Panc1 (cell line): Measurements from ENCODE around the gene TSSK3. TPM values are rescaled to one million over a fixed set of nuclear protein-coding genes. Genes with fewer than 3 reads are reported as not detected.

Source experiments
- ATAC-seq: fragments of 200-7000 bp; cut with Tn5 transposase; 2 replicates; pipeline ENCODE4 v1.9.1; 2020; ENCODE audit warnings: mild to moderate bottlenecking, moderate library complexity
- BruUV-seq: library from RNA; stranded (reverse); fragments of 400-500 nt; replicated peaks from 2 replicates; lab custom pipeline; 2021; lab: Mats Ljungman, UMichigan
- CTCF ChIA-PET: fragments of 300-600 bp; sonication (Branson Sonifier 250); formaldehyde crosslinking; loops from one replicate; lab custom pipeline; 2022; ENCODE audit warnings: antibody characterized with exemption; lab: Charles Lee
- POLR2A ChIA-PET: fragments of 300-600 bp; sonication (Branson Sonifier 250); formaldehyde crosslinking; loops from one replicate; lab custom pipeline; 2022; ENCODE audit warnings: antibody characterized with exemption; lab: Charles Lee
- DNase-seq: peaks from one replicate; pipeline ENCODE4 v3.0.0-alpha.2; 2010; ENCODE audit warnings: low read depth, low spot score
- H3K27ac ChIP-seq: 2 replicates; pipeline ENCODE4 v1.5.1; 2011; ENCODE audit warnings: mild to moderate bottlenecking, low read length, inconsistent platforms
- H3K27me3 ChIP-seq: fragments of 200-500 bp; sonication (Bioruptor generic); 2 replicates; pipeline ENCODE4 v1.6.0; 2014; ENCODE audit warnings: low read length, inconsistent platforms; ENCODE audit not compliant: control insufficient read depth, insufficient read depth
- H3K36me3 ChIP-seq: fragments of 200-500 bp; sonication (Bioruptor generic); 2 replicates; pipeline ENCODE4 v1.5.1; 2014; ENCODE audit warnings: inconsistent platforms, mild to moderate bottlenecking, low read length, moderate library complexity; ENCODE audit not compliant: control insufficient read depth, insufficient read depth
- H3K4me1 ChIP-seq: 2 replicates; pipeline ENCODE4 v1.5.1; 2011; ENCODE audit warnings: inconsistent platforms, mild to moderate bottlenecking, low read length, moderate library complexity; ENCODE audit not compliant: control insufficient read depth, insufficient read depth
- H3K4me3 ChIP-seq, 2 experiments: 2 replicates each; pipeline ENCODE4 v1.5.1; 2011 to 2012; ENCODE audit warnings: low read depth in 2 of 2, low read length in 2 of 2, mild to moderate bottlenecking in 2 of 2, inconsistent platforms in 1 of 2, moderate library complexity in 1 of 2
- H3K9me3 ChIP-seq: fragments of 200-500 bp; sonication (Bioruptor generic); 2 replicates; pipeline ENCODE4 v1.5.1; 2014; ENCODE audit warnings: low read depth, mild to moderate bottlenecking, inconsistent platforms, low read length, moderate library complexity; ENCODE audit not compliant: control insufficient read depth, insufficient read depth
- POLR2AphosphoS5 ChIP-seq: IDR thresholded peaks from 2 replicates; pipeline ENCODE4 v1.6.1; 2012; ENCODE audit warnings: mild to moderate bottlenecking, low read depth, low read length, moderate library complexity
- SIN3A ChIP-seq: IDR thresholded peaks from 2 replicates; pipeline ENCODE4 v1.6.1; 2012; ENCODE audit warnings: low read depth, mild to moderate bottlenecking, low read length, moderate library complexity, borderline replicate concordance; ENCODE audit not compliant: insufficient read depth
- TCF7L2 ChIP-seq: IDR thresholded peaks from 2 replicates; pipeline ENCODE4 v1.6.1; 2011; ENCODE audit warnings: mild to moderate bottlenecking, low read depth, low read length, inconsistent platforms
- in situ Hi-C: cut with HindIII; loops from 2 replicates; pipeline ENCODE4 v1.10.0; 2016; ENCODE audit warnings: low sequenced_read_pairs, low pct_unique_long_range_greater_than_20kb
- intact Hi-C: fragments of 100-400 bp; cut with micrococcal nuclease; formaldehyde crosslinking; loops from one replicate; pipeline ENCODE4 v1.10.0; 2022; ENCODE audit not compliant: unreplicated experiment
- total RNA-seq: library from RNA; stranded (reverse); gene quantifications from one replicate; pipeline ENCODE4 v1.2.1, GENCODE V29; 2021; ENCODE audit not compliant: unreplicated experiment
- TF ChIP-seq, protein P1 (sequence below): fragments of 450-650 bp; IDR thresholded peaks from 2 replicates; pipeline ENCODE4 v1.5.1; 2017; ENCODE audit warnings: mild to moderate bottlenecking
- TF ChIP-seq, protein P2 (sequence below), 2 experiments: IDR thresholded peaks; 2 replicates each; pipeline ENCODE4 v1.6.1; 2011 to 2012; ENCODE audit warnings: low read depth in 2 of 2, control low read depth in 1 of 2, low read length in 1 of 2, mild to moderate bottlenecking in 1 of 2, moderate library complexity in 1 of 2; ENCODE audit not compliant: insufficient read depth in 1 of 2

The TSSK3 gene
- total RNA-seq, 1 experiment from 2014 or later = 3.6 TPM

DNA sequence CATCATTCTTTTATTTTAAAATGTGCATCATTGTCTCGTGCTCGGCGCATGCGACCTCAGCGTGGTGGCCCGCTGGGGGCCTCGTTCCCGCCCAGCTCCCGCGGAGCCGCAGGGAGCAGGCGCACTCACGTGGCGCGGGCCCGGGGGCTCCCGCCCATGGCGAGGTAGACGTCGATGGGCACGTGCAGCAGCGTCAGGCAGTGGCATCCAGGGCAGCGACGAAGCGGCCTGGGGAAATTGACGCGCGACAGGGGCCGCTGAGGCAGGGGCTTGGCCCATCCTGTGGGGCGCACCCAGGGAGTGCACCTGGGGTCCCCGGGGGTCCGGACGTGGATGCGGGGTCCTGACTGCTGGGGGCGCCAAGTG is 1.0 kb upstream of the TSSK3 start:
- TF ChIP-seq, protein P1, sequence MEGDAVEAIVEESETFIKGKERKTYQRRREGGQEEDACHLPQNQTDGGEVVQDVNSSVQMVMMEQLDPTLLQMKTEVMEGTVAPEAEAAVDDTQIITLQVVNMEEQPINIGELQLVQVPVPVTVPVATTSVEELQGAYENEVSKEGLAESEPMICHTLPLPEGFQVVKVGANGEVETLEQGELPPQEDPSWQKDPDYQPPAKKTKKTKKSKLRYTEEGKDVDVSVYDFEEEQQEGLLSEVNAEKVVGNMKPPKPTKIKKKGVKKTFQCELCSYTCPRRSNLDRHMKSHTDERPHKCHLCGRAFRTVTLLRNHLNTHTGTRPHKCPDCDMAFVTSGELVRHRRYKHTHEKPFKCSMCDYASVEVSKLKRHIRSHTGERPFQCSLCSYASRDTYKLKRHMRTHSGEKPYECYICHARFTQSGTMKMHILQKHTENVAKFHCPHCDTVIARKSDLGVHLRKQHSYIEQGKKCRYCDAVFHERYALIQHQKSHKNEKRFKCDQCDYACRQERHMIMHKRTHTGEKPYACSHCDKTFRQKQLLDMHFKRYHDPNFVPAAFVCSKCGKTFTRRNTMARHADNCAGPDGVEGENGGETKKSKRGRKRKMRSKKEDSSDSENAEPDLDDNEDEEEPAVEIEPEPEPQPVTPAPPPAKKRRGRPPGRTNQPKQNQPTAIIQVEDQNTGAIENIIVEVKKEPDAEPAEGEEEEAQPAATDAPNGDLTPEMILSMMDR = no peak
- TF ChIP-seq SIN3A (no peak), TCF7L2 (no peak), POLR2AphosphoS5 (no peak)
- TF ChIP-seq, protein P2, sequence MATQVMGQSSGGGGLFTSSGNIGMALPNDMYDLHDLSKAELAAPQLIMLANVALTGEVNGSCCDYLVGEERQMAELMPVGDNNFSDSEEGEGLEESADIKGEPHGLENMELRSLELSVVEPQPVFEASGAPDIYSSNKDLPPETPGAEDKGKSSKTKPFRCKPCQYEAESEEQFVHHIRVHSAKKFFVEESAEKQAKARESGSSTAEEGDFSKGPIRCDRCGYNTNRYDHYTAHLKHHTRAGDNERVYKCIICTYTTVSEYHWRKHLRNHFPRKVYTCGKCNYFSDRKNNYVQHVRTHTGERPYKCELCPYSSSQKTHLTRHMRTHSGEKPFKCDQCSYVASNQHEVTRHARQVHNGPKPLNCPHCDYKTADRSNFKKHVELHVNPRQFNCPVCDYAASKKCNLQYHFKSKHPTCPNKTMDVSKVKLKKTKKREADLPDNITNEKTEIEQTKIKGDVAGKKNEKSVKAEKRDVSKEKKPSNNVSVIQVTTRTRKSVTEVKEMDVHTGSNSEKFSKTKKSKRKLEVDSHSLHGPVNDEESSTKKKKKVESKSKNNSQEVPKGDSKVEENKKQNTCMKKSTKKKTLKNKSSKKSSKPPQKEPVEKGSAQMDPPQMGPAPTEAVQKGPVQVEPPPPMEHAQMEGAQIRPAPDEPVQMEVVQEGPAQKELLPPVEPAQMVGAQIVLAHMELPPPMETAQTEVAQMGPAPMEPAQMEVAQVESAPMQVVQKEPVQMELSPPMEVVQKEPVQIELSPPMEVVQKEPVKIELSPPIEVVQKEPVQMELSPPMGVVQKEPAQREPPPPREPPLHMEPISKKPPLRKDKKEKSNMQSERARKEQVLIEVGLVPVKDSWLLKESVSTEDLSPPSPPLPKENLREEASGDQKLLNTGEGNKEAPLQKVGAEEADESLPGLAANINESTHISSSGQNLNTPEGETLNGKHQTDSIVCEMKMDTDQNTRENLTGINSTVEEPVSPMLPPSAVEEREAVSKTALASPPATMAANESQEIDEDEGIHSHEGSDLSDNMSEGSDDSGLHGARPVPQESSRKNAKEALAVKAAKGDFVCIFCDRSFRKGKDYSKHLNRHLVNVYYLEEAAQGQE (IDR thresholded peaks at IDR 0.05; ENCODE audit: insufficient read depth in 1 of 2, low read depth in 2 of 2, low read length in 1 of 2) = no peak
- no peaks in the 10 kb centered on the region for H3K27me3 ChIP-seq
- intact Hi-C loops (no loop called here), in situ Hi-C loops (no loop called here)
- H3K36me3 ChIP-seq = no peaks in the 10 kb centered on the region
- no peak overlapping the region for H3K4me3 ChIP-seq
- ChIA-PET CTCF (no interaction called here), POLR2A (interaction anchor here (0.5 kb wide), 1 partner anchor 25 kb away, joined by 3 read pairs; no protein-coding TSS in a partner anchor)
- no peaks in the 10 kb centered on the region for H3K4me1 ChIP-seq
- no peaks in the 10 kb centered on the region for H3K9me3 ChIP-seq
- no peak overlapping the region for H3K27ac ChIP-seq
- DNase-seq (no peak), ATAC-seq (no peak)
- no TSS peak for BruUV-seq

DNA sequence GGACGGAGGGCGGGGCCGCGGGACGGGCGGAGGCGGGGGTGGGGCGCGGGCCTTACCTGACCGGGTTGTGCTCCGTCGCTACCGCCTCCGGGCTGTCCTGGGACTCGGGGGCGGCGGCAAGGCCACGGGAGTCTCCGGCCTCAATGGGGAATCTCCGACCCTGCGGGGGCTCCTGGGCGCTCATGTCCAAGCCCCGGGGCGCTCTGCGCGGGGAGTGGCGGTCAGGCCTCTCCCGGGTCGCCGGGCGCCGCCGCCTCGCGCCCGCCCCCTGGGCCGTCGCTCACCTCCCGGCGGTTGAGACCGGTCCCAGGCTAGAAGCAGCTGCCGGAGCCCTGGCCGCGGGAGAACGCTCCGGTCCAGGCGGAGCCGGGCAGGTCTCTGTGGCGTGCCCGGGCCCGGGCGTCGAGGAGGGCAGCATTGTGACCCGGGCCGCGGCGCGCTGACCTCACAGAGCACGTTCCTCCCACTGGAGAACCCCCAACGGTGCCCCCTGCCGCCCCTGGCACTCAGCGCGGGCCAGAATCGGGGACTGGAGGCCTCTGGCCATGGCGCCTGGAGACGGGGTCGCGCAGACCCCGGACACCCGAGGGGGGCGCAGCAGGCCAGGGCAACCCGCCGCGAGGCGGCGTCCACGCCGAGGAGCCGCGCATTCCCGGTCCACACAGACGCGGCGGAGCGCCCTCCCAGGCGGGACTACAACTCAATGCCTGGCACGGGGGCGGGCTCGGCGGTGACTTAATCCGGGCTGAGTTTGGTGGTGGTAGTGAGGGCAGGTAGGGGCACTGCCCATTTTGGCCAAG is 465 bp upstream of the TSSK3 start:
- H3K9me3 ChIP-seq = no peaks in the 10 kb centered on the region
- H3K4me3 ChIP-seq = no peak overlapping the region
- ChIA-PET POLR2A (no interaction called here), CTCF (no interaction called here)
- no peaks in the 10 kb centered on the region for H3K27me3 ChIP-seq
- H3K36me3 ChIP-seq = no peaks in the 10 kb centered on the region
- no peak for DNase-seq
- no TSS peak for BruUV-seq
- H3K27ac ChIP-seq = no peak overlapping the region
- no peaks in the 10 kb centered on the region for H3K4me1 ChIP-seq
- in situ Hi-C loops (no loop called here), intact Hi-C loops (no loop called here)
- no peak for ATAC-seq
- TF ChIP-seq POLR2AphosphoS5 (no peak), TCF7L2 (no peak), SIN3A (no peak)
- TF ChIP-seq, protein P2 (IDR thresholded peaks at IDR 0.05; ENCODE audit: insufficient read depth in 1 of 2, low read depth in 2 of 2, low read length in 1 of 2) = no peak
- TF ChIP-seq, protein P1 = no peak
